HG02678 (cell line): Measurements from ENCODE around the gene NUDT2.

Experiments used
- ATAC-seq: cut with Tn5 transposase; IDR thresholded peaks from one replicate; pipeline ENCODE4 v1.9.1; 2021; ENCODE audit warnings: mild to moderate bottlenecking, moderate library complexity; ENCODE audit not compliant: unreplicated experiment

The NUDT2 gene

GRCh38 chr9:34384368-34385165 lies 55.2 kb downstream of the NUDT2 start:
- no peak for ATAC-seq

GRCh38 chr9:34385561-34386230 lies 56.3 kb downstream of the NUDT2 start:
- no peak for ATAC-seq

DNA sequence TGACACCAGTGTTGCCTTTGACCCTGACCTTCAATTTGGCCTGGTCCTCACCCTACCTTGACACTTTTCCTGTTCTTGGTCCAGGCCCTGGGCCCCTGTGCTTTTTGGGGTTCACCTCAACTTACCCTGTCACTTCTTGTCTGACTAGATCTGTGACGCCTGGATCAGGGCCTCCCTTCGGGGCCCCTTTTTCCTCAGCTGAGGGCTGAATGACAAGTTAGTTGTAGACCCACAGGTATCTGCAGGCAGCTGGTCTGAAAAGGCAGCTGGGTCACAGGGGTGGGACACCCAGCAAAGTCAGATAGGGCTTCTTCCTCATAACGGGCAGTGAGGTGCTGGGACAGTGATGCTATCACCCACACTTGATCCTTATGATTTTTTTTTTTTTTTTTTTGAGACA lies 57.3 kb downstream of the NUDT2 start:
- ATAC-seq, result no peak

DNA sequence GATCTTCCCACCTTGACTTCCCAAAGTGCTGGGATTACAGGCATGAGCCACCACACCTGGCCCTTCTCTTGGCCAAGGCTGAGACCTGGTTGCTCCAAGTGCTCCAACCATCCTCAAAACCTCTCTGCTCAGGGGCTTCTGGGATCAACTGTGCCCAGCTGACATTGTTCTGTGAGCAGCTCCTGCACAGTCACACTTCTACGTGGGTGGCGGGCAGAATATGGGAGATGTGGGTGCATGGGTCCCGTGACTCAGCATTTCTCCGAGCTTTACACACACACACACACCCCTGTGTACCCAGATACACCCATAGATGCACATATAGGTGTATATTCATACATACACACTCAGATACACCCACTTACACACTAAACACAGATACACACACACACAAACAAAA lies 57.9 kb downstream of the NUDT2 start:
- ATAC-seq, result no peak

- no peak for ATAC-seq
Measured at GRCh38 chr9:34392511-34392910, 63.1 kb downstream of the NUDT2 start.
